Fibroblast of skin of back (primary cell): ENCODE measurements around the gene TBCD.

ENCODE experiments used
- DNase-seq: peaks from one replicate; pipeline ENCODE4 v3.0.0-alpha.2; 2013

TBCD gene

GRCh38 chr17:82835766-82836512 is 84.1 kb downstream of the TBCD start:
- DNase-seq, result no peak

- DNase-seq, result no peak
Measured at GRCh38 chr17:82836823-82837357, 85.0 kb downstream of the TBCD start.

DNA sequence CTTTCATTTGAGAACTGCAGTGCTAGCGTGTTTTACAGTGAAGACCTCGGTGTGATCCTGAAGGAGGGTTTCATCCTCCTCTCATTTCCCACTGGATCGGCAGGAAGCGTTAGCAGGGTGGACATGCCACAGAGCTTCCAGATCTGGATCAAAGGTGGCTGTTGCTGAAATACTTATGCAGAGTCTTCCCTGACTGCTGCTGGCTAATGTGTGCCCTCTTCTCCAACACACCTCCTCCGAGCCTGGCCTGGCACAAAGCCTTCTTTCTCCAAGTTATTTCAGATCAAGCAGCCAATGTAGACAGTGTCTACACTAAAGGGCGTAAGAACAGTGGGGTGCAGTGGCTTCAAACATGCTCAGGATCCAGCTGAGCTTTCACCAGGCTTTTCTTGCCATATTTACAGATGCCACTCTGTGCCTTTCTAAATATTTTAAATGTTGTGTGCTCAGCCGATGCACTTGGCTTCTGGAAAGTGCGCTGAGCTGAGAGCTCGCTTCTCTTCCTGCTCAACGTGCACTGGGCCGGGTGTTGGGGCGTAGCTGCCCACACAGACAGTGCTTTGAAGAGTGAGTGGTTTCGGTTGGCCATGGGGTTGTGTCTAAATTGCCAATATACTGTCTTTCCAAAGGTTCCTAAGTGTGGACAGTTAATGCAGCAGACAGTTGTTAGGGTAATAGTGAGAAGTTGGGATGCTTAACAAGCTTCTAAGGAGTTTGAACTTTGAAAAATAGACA is 85.9 kb downstream of the TBCD start:
- DNase-seq, result no peak

DNA sequence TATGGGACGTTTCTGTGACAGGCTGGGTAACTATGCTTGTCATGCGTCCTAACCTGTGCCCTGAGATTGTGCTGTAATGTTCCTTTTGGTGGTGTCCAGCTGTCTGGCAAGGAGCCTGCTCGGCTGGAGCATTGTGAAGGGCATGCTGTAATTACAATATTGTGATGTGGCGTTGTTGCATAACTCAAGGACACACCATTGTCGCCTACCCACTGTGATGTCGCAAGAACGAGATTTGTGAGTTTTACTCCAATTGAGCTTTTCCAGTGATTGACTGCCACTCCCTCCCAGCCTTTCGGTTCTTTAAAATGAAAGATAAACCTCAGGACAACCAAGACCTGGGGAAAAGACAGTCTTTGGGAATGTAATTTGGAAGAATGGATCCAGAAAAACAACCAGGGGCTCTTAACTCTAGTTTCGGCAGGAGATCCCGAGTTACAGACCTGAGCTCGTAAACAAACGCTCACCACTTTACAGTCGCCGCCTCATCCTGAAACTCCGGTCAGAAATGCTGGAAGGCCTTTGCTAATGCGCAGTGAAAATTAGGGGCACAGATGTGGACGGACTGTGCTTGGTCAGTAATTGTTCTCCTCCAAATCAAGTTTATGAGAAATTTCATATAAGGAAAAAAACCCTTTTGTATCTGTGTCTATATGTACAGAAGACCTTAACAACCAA is 86.7 kb downstream of the TBCD start:
- no peak for DNase-seq

DNA sequence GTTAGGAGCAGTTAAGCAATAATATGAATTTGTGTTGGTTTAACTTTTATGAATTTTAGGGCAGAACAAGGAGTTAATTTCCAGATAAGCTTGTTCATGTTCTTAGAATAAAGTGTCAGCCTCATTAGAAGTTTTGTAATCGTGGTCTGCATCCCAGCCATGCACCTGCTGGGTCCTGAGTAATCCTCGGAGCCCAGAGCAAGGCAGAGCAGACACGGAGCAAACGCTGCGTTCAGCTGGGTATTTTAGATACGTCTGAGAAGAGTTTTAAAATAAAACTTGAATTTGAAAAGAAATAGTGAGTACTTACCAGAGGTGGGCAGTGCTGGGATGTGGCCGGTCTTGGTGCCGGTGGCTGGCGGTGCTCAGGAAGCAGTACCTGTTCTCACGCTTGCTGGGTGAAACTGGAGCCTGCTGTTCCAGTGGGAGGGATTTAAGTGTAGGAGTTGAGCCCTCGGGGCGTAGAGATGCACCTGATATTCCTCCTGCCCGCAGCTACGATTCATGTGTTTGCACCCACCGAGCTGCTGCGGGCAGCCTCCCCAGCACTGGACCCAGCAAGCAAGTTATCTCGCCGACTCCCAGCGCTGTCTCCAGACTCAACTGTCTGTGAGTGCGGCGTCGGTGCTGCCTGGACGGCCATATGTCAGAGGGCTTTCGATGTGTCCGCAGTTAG is 87.9 kb downstream of the TBCD start, which contains the start of gene ZNF750:
Gene ZNF750, minus strand, starts transcription at position 406 of the 676 bp plus-strand sequence. CDS start 7,568 bp downstream, outside the sequence.
- DNase-seq, result no peak

DNA sequence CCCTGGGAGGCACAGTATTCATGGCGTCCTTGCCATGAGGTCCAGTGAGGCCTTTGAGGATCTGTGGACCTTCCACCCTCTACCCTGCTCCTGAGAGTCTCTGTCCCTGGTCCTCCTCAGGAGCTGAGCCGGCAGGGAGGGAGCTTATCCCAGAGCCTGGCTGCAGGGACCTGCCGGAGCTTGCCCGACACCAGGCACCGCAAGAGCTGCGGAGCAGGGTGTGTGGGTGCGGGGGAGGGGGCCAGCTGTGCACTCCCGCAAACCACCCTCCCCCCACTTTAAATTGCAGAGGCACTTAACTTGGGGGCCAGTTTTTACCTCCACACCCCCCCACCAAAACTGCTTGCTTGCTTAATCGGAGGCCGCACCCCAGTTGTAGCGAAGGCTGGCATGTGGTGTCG is 88.6 kb downstream of the TBCD start:
- DNase-seq, result no peak

- DNase-seq, result no peak
Measured at GRCh38 chr17:82841921-82842596, 90.2 kb downstream of the TBCD start.

- DNase-seq, result no peak
Measured at GRCh38 chr17:82843904-82844680, 92.2 kb downstream of the TBCD start.

DNA sequence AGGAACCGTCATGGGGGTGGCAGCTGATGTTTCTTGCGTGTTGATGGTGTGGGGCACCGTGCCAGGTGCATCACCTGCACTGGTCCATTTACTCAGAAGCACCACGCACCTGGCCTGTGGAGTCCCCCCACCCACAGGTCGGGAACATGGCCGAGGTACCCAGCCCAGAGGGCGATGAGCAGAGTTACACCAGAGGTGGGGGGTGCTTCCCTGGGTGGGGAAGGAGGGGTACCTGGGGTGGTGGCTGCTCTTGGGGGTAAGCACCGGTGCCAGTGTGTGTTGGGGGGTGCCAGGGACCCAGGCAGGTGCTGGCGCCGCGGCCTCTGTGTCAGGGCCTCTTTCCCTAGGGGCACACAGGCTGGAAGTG is 92.9 kb downstream of the TBCD start:
- DNase-seq, result no peak

DNA sequence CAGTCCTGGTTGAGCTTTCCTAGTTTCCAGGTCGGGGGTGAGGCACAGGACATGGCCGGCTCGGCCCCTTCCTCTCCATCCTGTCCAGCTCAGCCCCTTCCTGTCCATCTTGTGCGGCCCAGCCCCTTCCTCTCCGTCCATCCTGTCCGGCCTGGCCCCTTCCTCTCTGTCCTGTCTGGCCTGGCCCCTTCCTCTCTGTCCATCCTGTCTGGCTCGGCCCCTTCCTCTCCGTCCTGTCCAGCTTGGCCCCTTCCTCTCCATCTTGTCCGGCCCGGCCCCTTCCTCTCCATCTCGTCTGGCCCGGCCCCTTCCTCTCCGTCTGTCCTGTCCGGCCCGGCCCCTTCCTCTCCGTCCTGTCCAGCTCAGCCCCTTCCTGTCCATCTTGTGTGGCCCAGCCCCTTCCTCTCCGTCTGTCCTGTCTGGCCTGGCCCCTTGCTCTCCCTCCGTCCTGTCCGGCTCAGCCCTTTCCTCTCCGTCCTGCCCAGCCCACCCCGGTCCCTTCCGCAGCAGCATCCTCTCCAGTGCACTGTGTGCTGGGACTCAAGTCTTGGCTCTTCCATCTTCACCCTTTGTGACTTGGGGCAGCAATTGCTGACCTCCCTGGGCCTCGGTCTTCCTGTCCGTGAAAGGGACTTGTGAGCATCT is 93.4 kb downstream of the TBCD start:
- DNase-seq, result no peak

GRCh38 chr17:82846061-82846691 is 94.3 kb downstream of the TBCD start:
- no peak for DNase-seq

DNA sequence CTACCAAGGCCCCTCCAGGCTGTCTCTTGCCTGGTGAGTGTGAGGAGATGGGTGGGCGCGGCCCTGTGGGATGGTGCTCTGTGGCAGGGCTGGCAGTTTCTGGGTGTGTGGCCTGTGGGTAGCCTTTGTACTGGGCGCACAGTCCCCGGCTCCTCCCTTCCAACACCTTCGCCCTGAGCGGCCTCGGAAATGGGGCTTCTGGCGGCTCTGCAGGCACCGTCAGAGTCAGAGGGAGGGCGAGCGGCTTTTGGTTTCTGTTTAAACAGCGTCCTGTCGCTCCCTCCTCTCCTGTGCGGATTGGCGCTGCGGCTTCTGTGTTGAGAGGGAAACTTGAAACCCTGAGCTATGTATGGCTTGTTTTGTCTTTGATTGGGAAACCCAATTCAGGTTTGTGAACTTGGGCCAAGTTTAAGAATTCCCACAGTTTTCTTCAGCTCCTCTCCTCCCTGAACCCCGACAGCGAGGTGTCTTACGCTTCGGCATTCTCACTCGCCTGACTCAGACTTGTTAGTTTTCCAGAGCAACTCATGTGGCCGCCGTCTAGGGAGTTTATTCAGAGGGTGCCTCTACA is 96.2 kb downstream of the TBCD start:
- peak; percentile 67 for DNase-seq

DNA sequence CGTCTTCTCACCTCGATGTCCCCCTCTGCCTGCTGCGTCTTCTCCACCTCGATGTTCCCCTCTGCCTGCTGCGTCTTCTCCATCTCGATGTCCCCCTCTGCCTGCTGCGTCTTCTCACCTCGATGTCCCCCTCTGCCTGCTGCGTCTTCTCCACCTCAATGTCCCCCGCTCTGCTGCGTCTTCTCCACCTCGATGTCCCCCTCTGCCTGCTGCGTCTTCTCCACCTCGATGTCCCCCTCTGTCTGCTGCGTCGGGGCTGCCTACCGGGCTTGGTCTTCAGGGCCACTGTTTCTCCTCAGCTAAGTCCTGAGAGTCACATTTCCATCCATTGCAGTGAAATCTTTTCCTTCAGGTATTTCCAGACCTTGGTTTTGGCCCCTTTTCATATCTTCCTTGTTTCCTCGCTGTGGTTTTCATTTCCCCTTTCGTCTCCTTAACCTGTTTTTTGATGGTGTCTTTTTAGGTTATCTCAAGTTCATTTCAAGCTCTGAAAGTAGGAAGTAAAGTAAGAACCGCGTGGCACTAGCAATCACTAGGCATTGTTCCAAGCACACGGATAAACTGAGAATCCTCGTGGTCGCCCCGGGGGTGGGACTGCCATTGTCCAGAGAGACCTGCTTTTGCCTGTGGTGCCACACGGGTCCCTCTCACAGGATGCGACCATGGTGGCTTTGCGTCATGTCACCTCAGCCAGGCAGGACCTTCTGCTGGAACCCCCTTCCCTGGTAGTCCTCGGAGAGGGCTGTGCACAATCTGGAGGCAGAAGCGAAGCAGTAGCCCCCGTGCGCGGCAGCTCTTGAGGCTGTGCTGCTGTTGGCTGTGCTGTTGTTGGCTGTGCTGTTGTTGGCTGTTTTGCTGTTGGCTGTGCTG is 97.4 kb downstream of the TBCD start:
- no peak for DNase-seq

- no peak for DNase-seq
Measured at GRCh38 chr17:82851381-82851780, 99.5 kb downstream of the TBCD start.

GRCh38 chr17:82854226-82854625 is 102.4 kb downstream of the TBCD start:
- DNase-seq, result no peak

DNA sequence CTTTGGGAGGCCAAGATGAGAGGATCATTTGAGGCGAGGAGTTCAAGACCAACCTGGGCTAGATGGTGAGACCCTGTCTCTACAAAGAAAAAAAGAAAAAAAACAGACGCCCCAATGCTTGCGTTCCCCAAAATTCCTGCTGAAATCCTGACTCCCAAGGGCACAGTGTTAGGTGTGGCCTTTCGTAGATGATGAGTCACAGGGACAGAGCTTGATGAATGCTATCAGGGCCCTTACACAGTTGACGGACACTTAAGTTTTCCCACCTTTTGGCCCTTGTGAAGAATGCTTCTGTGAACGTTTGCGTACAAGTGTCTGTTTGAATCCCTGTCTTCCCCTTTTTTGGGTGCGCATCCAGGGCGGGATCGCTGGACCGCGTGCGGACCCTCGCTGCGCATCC is 104.5 kb downstream of the TBCD start:
- DNase-seq, result no peak

- no peak for DNase-seq
Measured at GRCh38 chr17:82858376-82859126, 106.7 kb downstream of the TBCD start.
